ENCODE results near the gene ZNF365.

Gene ZNF365

DNA sequence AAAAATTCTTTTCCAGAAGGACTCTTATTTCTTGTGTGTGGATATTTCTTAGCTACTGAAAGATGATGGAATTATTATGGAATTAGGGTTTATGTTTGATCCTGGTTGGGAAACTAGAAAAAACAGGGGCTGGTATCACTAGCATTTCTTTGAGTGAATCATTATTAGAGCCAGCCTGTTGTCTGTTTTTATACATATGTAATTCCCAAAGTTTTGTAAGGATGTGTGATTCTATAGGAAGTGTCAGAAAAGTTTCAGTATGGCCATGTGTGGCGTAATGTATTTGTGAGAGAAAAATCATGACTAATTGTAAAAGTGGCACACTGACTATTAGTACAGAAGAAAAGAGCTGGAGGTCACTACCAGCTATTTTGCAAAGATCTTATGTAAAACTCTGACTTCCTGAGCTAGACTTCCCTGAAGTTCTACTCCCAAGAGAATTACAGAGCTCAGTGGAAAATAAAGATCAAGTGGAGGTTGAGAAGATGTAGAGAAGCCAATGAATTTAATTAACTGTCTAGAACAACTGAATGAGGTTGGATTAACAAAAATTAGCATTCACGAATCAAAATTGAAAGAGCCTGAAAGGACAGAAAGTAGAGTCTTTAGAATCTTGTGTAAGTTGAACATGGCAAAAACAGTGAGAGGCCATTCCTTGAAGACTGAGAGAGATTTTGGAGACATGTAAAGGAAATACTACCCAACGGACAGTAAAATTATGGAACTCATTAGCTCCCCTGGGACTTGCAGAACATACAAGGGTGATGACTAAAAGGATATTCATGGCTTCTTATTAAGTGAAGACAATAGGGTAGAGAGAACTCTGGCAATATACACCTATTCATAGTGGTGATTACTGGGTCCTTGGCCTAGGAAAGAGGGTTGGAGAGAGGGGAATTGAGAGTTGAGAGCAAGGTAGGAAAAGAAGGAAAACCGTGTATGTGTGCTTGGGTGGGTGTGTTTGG is 12.5 kb downstream of the ZNF365 start:
- Histone ChIP-seq H3K36me3 (ENCODE audit: low read depth) (no peaks in the 10 kb centered on the region), H3K4me3 (ENCODE audit: severe bottlenecking) (no peak overlapping the region), H3K4me1 (ENCODE audit: insufficient read depth, poor library complexity, severe bottlenecking) (peaks cover 46% of the 10 kb centered on the region), H3K27ac (ENCODE audit: poor library complexity, severe bottlenecking) (peak overlapping the region; percentile 97), H3K27me3 (ENCODE audit: insufficient read depth, poor library complexity, severe bottlenecking) (no peaks in the 10 kb centered on the region), H3K9me3 (ENCODE audit: severe bottlenecking) (no peaks in the 10 kb centered on the region)
- ATAC-seq (ENCODE audit: low read depth) (0 out of 3 replicates have a peak, but pooled peaks have one; percentile 4), DNase-seq (ENCODE audit: low spot score) (no peak)
- TF ChIP-seq, protein P1, sequence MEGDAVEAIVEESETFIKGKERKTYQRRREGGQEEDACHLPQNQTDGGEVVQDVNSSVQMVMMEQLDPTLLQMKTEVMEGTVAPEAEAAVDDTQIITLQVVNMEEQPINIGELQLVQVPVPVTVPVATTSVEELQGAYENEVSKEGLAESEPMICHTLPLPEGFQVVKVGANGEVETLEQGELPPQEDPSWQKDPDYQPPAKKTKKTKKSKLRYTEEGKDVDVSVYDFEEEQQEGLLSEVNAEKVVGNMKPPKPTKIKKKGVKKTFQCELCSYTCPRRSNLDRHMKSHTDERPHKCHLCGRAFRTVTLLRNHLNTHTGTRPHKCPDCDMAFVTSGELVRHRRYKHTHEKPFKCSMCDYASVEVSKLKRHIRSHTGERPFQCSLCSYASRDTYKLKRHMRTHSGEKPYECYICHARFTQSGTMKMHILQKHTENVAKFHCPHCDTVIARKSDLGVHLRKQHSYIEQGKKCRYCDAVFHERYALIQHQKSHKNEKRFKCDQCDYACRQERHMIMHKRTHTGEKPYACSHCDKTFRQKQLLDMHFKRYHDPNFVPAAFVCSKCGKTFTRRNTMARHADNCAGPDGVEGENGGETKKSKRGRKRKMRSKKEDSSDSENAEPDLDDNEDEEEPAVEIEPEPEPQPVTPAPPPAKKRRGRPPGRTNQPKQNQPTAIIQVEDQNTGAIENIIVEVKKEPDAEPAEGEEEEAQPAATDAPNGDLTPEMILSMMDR (IDR thresholded peaks at IDR 0.05; ENCODE audit: poor library complexity, severe bottlenecking), result no peak

DNA sequence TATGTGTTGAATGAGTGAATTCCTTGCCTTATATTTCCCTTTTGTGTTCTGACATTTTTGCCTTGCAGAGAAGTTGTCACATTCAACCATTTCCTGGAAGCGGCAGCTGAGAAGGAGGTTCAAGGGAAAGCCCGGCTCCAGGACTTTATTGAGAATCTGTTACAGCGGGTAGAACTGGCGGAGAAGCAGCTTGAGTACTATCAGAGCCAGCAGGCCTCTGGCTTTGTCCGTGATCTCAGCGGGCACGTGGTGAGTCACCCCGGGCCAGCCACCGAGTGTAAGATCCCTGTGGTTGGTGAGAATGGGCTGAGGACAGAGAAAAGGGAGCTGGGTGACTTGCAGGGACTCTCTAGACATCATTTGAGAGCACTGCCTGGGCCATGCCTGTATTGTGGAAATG is 14.2 kb downstream of the ZNF365 start:
- no peaks in the 10 kb centered on the region for H3K27me3 ChIP-seq (ENCODE audit: insufficient read depth, poor library complexity, severe bottlenecking)
- no peak for DNase-seq (ENCODE audit: low spot score)
- no peak for ATAC-seq (ENCODE audit: low read depth)
- no peaks in the 10 kb centered on the region for H3K9me3 ChIP-seq (ENCODE audit: severe bottlenecking)
- H3K4me1 ChIP-seq (ENCODE audit: insufficient read depth, poor library complexity, severe bottlenecking), result peaks cover 35% of the 10 kb centered on the region
- no peak overlapping the region for H3K27ac ChIP-seq (ENCODE audit: poor library complexity, severe bottlenecking)
- H3K36me3 ChIP-seq (ENCODE audit: low read depth), result no peaks in the 10 kb centered on the region
- H3K4me3 ChIP-seq (ENCODE audit: severe bottlenecking), result no peak overlapping the region
- TF ChIP-seq, protein P1 (IDR thresholded peaks at IDR 0.05; ENCODE audit: poor library complexity, severe bottlenecking), result no peak

GRCh38 chr10:62390497-62391176 is 16.5 kb downstream of the ZNF365 start:
- DNase-seq (ENCODE audit: low spot score) (no peak), ATAC-seq (ENCODE audit: low read depth) (peak; percentile 74)
- Histone ChIP-seq H3K4me1 (ENCODE audit: insufficient read depth, poor library complexity, severe bottlenecking) (peaks cover 15% of the 10 kb centered on the region), H3K36me3 (ENCODE audit: low read depth) (no peaks in the 10 kb centered on the region), H3K9me3 (ENCODE audit: severe bottlenecking) (no peaks in the 10 kb centered on the region), H3K27ac (ENCODE audit: poor library complexity, severe bottlenecking) (no peak overlapping the region), H3K27me3 (ENCODE audit: insufficient read depth, poor library complexity, severe bottlenecking) (no peaks in the 10 kb centered on the region), H3K4me3 (ENCODE audit: severe bottlenecking) (no peak overlapping the region)
- TF ChIP-seq, protein P1 (IDR thresholded peaks at IDR 0.05; ENCODE audit: poor library complexity, severe bottlenecking), result no peak

GRCh38 chr10:62393237-62393636 is 19.1 kb downstream of the ZNF365 start:
- H3K4me3 ChIP-seq (ENCODE audit: severe bottlenecking), result no peak overlapping the region

More at GRCh38 chr10:62393237-62393636, 19.1 kb downstream of the ZNF365 start:
- no peaks in the 10 kb centered on the region for H3K36me3 ChIP-seq (ENCODE audit: low read depth)
- ATAC-seq (ENCODE audit: low read depth) (no peak), DNase-seq (ENCODE audit: low spot score) (no peak)
- H3K27ac ChIP-seq (ENCODE audit: poor library complexity, severe bottlenecking), result no peak overlapping the region
- H3K4me1 ChIP-seq (ENCODE audit: insufficient read depth, poor library complexity, severe bottlenecking), result no peaks in the 10 kb centered on the region
- no peaks in the 10 kb centered on the region for H3K9me3 ChIP-seq (ENCODE audit: severe bottlenecking)
- TF ChIP-seq, protein P1 (IDR thresholded peaks at IDR 0.05; ENCODE audit: poor library complexity, severe bottlenecking), result no peak
- H3K27me3 ChIP-seq (ENCODE audit: insufficient read depth, poor library complexity, severe bottlenecking), result no peaks in the 10 kb centered on the region

Measured in RWPE2 (cell line).